ENCODE results near the gene MDC1. TPM values are rescaled to one million over a fixed set of nuclear protein-coding genes. Genes with fewer than 3 reads are reported as not detected.
A peak's percentile ranks its signal among the peaks of the same experiment; 100 is the strongest.

The MDC1 gene
- total and polyA plus RNA-seq, 2 of the 13 experiments (the other 11 are each of a cell fraction or from before 2014, with no cell fraction given) = 8.4 to 14.0 TPM

DNA sequence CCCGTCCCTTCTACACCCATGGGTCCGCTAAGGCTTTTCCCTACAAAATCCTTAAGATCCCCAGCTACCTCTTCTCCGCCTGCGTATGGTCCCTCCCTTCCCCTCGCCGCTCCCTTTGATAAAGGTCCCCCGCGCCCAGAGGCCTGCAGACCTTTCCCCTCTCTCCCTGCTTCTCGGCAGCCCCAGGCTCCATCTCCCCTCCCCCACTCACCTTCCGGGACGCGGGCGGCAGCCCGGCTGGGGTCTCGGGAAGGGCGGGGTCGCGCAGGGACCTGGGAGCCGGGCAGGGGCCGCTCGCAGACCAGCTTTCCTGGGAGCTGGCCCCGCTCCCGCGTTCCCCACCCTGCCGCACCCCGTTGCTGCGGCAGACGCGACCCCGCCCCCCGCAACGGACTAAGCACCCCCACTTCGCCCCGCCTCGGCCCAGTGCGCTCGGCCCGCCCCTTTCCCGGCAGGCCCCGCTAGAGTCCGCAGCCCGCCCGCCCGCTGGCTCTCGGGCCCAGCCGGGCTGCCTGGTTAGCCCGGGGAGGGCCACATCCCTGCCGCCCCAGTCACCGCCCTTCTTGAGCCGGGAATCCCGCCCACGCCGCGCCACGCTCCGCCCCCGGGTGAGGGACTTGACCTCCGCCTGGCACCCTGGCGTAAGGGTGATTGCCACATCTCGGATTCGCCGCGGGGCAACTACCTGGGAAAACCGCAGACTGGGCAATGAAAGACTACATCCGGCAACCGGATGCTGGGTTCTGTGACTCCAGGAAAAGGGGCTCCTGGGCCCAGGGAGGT lies 25.4 kb upstream of the MDC1 start, which contains the start of gene FLOT1 (continued):
- TF ChIP-seq, protein P1, sequence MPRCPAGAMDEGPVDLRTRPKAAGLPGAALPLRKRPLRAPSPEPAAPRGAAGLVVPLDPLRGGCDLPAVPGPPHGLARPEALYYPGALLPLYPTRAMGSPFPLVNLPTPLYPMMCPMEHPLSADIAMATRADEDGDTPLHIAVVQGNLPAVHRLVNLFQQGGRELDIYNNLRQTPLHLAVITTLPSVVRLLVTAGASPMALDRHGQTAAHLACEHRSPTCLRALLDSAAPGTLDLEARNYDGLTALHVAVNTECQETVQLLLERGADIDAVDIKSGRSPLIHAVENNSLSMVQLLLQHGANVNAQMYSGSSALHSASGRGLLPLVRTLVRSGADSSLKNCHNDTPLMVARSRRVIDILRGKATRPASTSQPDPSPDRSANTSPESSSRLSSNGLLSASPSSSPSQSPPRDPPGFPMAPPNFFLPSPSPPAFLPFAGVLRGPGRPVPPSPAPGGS (CRISPR knock-in tag; IDR thresholded peaks at IDR 0.05) = peak; percentile 95; the same call in 1 of the 2 replicates
- peak; percentile 98; the same call in 1 of the 2 replicates for TF ChIP-seq ZIK1 (CRISPR knock-in tag; IDR thresholded peaks at IDR 0.05; ENCODE audit: borderline replicate concordance, low read depth)
- TF ChIP-seq ZNF143 (CRISPR knock-in tag; IDR thresholded peaks at IDR 0.05) = peak; percentile 83
- peak; percentile 70; the same call in 1 of the 2 replicates for TF ChIP-seq MEIS2 (CRISPR knock-in tag; IDR thresholded peaks at IDR 0.05)
- peak; percentile 90 for TF ChIP-seq ZNF691 (CRISPR knock-in tag; IDR thresholded peaks at IDR 0.05; ENCODE audit: borderline replicate concordance, low read depth)
- TF ChIP-seq FLYWCH1 (CRISPR knock-in tag; IDR thresholded peaks at IDR 0.05) = peak; percentile 66
- TF ChIP-seq ZNF713 (CRISPR knock-in tag; IDR thresholded peaks at IDR 0.05) = peak; percentile 90
- TF ChIP-seq HIVEP1 (CRISPR knock-in tag; IDR thresholded peaks at IDR 0.05) = peak; percentile 98
- peak; percentile 87 for TF ChIP-seq PHF8 (CRISPR knock-in tag; IDR thresholded peaks at IDR 0.05)
- TF ChIP-seq, protein P2, sequence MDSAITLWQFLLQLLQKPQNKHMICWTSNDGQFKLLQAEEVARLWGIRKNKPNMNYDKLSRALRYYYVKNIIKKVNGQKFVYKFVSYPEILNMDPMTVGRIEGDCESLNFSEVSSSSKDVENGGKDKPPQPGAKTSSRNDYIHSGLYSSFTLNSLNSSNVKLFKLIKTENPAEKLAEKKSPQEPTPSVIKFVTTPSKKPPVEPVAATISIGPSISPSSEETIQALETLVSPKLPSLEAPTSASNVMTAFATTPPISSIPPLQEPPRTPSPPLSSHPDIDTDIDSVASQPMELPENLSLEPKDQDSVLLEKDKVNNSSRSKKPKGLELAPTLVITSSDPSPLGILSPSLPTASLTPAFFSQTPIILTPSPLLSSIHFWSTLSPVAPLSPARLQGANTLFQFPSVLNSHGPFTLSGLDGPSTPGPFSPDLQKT (CRISPR knock-in tag; IDR thresholded peaks at IDR 0.05; ENCODE audit: borderline replicate concordance) = 0 out of 2 replicates have a peak, but pooled peaks have one; percentile 19
- TF ChIP-seq GLI4 (CRISPR knock-in tag; IDR thresholded peaks at IDR 0.05; ENCODE audit: borderline replicate concordance) = peak; percentile 79; the same call in 1 of the 2 replicates
- TF ChIP-seq LRRFIP1 (CRISPR knock-in tag; conservative IDR thresholded peaks at IDR 0.05) = peak; percentile 81; the same call in 1 of the 2 replicates
- TF ChIP-seq KLF9 (CRISPR knock-in tag; IDR thresholded peaks at IDR 0.05; ENCODE audit: low read depth) = no peak; the same call in 1 of the 2 replicates
- 0 out of 2 replicates have a peak, but pooled peaks have one; percentile 44 for TF ChIP-seq ZNF468 (CRISPR knock-in tag; IDR thresholded peaks at IDR 0.05)

All from HepG2 (cell line).